Stimulated activated CD4-positive, alpha-beta T cell treated with anti-CD3 and anti-CD28 coated beads, Interleukin-2, amount 100 ng/mL, for 48 hours (primary cell): ENCODE results near the gene SLC25A25.
A peak's percentile ranks its signal among the peaks of the same experiment; 100 is the strongest.

ENCODE experiments used
- DNase-seq, 2 donors: peaks; one replicate each; pipeline ENCODE4 v3.0.0-alpha.2; 2020

The SLC25A25 gene

GRCh38 chr9:128077847-128078503 lies 9.9 kb downstream of the SLC25A25 start:
- no peak for DNase-seq

- no peak for DNase-seq
Observed at GRCh38 chr9:128078504-128079434, 10.7 kb downstream of the SLC25A25 start.

- DNase-seq = no peak
Observed at GRCh38 chr9:128080206-128080605, 12.2 kb downstream of the SLC25A25 start.

- DNase-seq = no peak
Observed at GRCh38 chr9:128081056-128081455, 13.0 kb downstream of the SLC25A25 start.

GRCh38 chr9:128082151-128082550 lies 14.1 kb downstream of the SLC25A25 start:
- no peak for DNase-seq

GRCh38 chr9:128084746-128085145 lies 16.7 kb downstream of the SLC25A25 start:
- no peak for DNase-seq

- DNase-seq = no peak
Observed at GRCh38 chr9:128085943-128086342, 17.9 kb downstream of the SLC25A25 start.

- no peak for DNase-seq
Observed at GRCh38 chr9:128087262-128087661, 19.2 kb downstream of the SLC25A25 start.

- DNase-seq = no peak
Observed at GRCh38 chr9:128088253-128088945, 20.4 kb downstream of the SLC25A25 start.

- no peak for DNase-seq
Observed at GRCh38 chr9:128089299-128089698, 21.3 kb downstream of the SLC25A25 start.

- no peak for DNase-seq
Observed at GRCh38 chr9:128091144-128091543, 23.1 kb downstream of the SLC25A25 start.

- DNase-seq = no peak
Observed at GRCh38 chr9:128091571-128091970, 23.5 kb downstream of the SLC25A25 start.

GRCh38 chr9:128092199-128092977 lies 24.4 kb downstream of the SLC25A25 start:
- no peak for DNase-seq

GRCh38 chr9:128093011-128093410 lies 25.0 kb downstream of the SLC25A25 start:
- no peak for DNase-seq

GRCh38 chr9:128094166-128094949 lies 26.3 kb downstream of the SLC25A25 start:
- DNase-seq = peak; percentile 71 to 76

- DNase-seq = no peak
Observed at GRCh38 chr9:128094950-128095544, 27.0 kb downstream of the SLC25A25 start.

- no peak for DNase-seq
Observed at GRCh38 chr9:128096616-128097536, 28.8 kb downstream of the SLC25A25 start.

GRCh38 chr9:128097543-128098296 lies 29.7 kb downstream of the SLC25A25 start:
- DNase-seq = no peak
